NCI-H1417 (cell line): ENCODE data around the gene SDF4.

Source experiments
- DNase-seq, 3 experiments: peaks; one replicate each; lab custom pipeline; 2025; lab: John Stamatoyannopoulos, UW

SDF4 gene

GRCh38 chr1:1179346-1179982, 52.3 kb downstream of the SDF4 start:
- DNase-seq, result no peak

- DNase-seq, result no peak
Measured at GRCh38 chr1:1178794-1179331, 52.9 kb downstream of the SDF4 start.

DNA sequence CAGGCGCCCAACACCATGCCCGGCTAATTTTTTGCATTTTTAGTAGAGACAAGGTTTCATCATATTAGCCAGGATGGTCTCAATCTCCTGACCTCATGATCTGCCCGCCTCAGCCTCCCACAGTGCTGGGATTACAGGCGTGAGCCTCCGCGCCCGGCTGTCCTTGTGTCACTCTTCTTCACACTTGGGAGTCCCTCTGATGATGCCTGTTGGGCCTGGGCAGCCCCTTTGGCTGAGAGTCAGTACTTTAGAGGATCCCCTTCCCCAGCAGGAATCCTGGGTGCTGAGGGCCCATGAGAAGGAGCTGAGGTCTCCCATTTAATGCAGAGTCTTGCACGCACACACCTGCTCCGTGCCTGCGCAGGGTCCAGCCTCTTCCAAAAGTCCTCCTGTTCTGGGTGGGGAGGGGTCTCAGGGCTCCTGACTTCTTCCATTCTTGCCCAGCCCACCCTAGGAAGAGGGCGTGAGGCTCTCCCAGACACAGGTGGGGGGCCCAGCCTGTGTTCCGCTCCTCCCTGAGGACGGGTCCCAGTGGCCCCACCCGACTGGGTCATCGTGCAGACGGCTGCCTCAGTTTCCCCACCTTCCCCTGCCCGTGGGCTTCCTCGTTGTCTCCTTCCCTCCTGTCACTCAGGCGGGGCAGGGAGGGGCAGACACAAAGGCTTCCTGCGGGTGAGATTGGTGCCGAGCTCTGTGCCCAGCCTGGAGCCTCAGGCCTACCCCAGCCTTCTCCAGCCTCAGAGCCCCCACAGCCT, 54.2 kb downstream of the SDF4 start:
- no peak for DNase-seq

GRCh38 chr1:1176931-1177330, 54.9 kb downstream of the SDF4 start:
- DNase-seq, result no peak

DNA sequence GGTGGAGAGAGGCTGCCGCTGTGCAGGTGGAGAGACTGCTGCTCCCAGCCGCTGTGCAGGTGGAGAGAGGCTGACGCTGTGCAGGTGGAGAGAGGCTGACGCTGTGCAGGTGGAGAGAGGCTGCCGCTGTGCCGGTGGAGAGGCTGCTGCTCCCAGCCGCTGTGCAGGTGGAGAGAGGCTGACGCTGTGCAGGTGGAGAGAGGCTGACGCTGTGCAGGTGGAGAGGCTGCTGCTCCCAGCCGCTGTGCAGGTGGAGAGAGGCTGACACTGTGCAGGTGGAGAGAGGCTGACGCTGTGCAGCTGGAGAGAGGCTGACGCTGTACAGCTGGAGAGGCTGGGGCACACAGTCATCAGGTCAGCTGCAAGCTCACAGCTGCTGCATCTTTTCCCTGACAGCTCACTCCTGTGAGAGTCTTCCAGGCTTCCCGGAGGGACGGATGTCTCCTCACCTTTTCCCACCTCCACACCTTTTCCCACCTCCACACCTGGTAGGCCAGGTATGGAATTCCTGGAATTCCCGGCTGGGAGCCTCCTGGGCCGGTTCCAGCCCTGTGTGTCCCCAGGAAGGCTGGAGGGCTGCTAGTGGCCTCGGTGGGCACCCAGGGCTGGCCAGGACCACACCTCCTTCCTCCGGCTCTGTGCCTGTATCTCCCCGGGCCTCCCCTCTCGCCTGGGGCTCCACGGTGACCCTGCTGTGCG, 55.6 kb downstream of the SDF4 start:
- peak in 1 of 3 experiments; percentile 78 for DNase-seq

DNA sequence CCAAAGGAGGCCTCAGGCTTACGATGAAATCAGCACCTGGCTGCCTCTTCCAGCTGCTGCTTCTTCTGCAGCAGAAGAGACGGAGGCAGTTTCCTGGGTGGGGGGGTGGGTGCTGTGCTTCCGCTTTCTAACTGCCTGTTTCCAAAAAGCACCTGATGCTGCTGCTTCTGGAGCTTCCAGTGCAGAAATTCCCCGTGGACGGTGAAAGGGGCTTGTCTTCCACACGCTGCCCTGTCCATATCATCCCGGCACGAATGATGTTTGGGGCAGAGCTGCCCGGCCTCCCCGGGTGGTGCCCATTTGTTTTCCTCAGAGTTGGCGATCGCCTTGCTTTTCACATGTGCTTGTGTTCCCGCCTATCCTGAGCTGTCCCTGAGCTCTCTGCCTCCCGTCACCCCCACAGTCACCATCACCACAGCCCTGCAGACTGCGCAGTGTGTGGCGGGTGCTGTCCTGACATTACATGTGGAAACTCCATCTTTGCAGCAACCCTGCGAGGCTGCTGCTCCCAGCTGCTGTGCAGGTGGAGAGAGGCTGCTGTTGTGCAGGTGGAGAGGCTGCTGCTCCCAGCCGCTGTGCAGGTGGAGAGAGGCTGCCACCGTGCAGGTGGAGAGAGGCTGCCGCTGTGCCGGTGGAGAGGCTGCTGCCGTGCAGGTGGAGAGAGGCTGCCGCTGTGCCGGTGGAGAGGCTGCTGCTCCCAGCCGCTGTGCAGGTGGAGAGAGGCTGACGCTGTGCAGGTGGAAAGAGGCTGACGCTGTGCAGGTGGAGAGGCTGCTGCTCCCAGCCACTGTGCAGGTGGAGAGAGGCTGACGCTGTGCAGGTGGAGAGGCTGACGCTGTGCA, 56.4 kb downstream of the SDF4 start:
- DNase-seq, result peak in 1 of 3 experiments; percentile 88

DNA sequence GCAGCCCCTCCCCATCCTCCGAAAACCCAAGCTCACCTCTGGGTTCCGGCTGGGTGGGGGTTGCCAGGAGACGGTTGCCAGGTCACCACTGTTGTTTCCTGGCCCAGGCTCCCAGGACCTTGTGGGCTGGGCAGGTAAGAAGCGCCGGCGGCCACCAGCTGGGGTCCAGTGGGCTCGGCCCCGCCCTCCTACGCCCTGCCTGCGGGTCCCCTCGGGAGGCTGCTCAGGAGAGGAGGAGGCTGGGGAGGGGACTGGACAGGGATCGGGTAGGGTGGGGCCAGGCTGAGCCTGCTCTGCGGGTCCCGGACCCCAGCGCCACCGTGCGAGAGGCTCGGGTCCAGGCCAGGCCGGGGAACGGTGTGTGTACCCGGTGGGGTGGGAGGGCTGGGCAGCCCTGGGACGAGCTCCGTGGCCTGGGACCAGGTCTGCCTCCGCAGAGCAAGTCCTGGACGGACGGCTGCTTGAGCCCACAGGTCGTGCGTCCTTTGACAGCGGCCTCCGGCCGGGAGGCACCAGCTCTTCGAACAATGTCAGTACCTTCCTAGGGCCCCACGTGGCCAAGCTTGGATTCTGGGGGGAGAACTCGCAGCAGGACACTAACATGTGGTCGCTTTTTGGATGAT, 57.9 kb downstream of the SDF4 start, which contains the start of gene TTLL10:
TSS of gene TTLL10 (plus strand) at position 88 of the 623 bp plus-strand sequence. CDS start 5,336 bp downstream, outside the sequence.
- DNase-seq, result peak in 1 of 3 experiments; percentile 5

DNA sequence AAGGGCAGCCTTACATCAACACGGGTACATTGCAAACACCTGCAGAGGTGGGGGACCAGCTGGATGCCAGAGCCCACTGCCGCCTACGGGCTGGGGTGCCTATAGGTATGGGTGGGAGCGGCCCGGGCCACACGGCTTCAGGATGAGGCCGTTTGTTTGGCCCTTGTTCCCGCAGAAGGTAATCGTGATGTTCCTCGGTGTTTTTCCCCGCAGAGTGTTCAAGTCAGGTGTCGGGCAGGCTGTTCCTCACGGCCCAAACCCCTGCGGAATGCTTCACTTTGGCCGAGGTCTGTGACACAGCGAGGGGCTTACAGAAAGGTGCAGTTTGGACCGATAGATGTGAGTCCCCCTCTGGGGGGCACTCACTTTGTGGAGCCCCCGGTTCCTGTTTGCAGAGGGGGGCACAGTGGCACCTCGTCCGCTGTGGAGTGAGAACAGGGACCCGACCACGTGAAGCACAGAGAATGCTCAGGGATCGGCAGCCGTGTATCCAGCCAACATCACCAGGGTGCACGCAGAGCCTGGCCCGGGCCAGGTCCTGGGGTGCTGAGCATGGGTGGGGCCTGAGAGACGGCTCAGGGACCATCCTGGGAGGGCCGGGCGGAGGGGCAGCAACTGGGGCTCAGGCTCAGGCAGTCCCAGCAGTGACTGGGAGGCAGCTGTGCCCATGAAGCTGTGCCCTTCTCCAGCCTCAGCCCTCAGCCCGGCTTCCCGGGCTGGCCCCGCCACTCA, 58.6 kb downstream of the SDF4 start:
- no peak for DNase-seq

DNA sequence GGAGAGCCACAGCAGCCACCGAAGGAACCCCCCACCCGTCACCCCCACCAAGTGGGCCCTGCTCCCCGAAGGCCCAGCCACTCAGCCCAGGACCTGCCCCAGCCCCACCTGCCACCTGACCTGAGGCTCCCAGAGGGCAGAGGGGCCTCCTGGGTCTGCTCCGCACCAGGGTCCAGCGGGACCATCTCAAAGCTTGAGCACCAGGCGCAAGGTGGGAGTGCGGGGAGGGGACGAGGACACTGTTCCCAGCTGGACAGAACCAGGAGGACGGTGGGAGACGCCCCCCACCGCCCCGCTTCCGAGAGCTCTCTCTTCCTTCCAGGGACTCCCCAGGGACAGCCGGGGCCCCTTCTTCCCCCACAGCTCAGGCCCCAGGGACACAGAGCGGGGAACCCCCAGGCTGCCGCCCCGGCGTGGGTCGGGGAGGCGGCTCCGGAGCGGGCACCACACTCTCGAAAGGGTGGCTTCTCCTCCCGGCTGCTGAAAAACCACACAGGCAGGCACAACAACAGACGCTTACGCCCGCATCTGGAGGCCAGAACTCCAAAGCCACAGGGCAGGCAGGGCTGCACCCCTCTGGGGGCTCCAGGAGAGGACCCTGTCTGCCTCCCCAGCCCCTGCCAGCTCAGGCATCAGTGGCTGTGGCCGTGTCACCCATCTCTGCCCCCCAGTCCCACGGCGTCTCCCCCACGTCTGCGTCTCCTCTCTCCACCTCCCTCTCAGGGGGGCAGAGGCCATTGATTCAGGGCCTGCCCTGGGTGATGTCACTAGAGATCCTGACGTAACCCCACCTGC, 60.1 kb downstream of the SDF4 start:
- DNase-seq, result no peak

GRCh38 chr1:1171161-1171545, 60.6 kb downstream of the SDF4 start:
- DNase-seq, result no peak

DNA sequence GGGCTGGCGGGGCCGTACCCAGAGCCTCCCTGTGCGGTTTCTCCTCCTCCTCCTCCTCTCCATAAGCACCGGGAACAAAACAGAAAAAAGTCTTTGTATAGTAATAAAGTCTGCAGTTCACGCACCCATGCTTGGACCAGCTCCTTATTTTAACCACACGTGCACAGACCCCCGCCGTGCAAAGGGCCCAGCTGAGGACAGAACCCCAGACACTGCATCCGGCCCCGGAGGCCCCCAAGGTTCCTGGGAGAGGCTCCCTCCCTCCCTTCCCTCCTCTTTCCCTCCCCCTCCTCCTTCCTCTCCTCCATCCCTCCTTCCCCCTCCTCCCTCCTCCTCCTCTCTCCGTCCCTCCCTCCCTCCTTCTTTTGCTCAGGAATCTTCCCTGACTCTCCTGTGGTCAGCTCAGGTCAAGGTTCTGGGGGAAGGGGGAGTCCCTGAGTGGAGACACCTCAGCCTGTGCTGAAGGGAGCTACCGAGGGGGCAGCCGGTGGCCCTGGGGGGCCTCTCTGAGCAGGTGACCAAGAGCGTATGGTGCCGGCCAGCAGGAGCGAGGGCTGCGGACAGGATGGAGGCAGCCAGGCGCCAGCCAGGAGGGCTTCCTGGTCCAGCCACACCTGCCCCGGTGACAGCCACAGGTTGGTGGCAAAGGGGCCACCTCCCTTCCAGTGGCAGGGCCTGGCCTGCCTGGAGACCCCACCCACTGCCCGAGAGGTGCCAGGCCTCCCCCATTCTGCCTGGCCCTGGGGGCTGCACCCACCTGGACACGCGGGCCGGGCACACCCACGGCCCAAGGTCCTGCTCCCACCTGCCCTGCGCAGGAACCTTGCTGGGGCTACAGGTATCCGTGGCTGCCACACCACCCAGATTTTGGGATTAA, 61.3 kb downstream of the SDF4 start:
- no peak for DNase-seq

- no peak for DNase-seq
Measured at GRCh38 chr1:1169429-1170214, 62.2 kb downstream of the SDF4 start.

- DNase-seq, result no peak
Measured at GRCh38 chr1:1168451-1169411, 63.1 kb downstream of the SDF4 start.

DNA sequence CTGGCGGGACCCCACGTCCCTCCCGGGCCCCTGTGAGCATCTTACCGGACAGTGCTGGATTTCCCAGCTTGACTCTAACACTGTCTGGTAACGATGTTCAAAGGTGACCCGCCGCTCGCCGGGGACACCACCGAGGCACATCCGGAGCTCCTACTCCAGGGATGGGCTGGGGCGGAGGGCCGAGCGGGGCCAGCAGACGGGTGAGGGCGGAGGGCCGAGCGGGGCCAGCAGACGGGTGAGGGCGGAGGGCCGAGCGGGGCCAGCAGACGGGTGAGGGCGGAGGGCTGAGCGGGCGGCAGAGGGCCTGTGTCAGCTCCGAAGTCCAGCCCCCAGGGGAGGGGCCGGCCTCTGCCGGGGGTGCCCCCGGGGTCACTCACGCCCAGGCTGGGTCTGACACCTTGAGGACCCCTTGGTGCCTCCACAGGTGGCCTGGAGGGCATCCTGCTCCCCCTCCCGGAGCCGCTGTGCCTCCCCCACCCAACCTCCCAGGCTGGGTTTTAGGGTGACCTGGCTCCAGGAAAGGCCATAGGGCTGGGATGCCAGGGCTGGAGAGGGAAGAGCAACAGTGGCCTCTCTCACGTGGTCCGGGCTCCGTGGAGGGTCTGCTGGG, 63.9 kb downstream of the SDF4 start:
- no peak for DNase-seq

GRCh38 chr1:1167398-1167821, 64.4 kb downstream of the SDF4 start:
- no peak for DNase-seq
